ES-I3 (cell line): ENCODE measurements around the gene TMEM139.
"Not testable (repeated sequence)": the region's sequence is repeated elsewhere in the genome, so short reads cannot be mapped to it uniquely, and the experiment has no call there.

Source experiments
- H3K36me3 ChIP-seq: 2 replicates; pipeline ENCODE4 v1.6.1; 2013; ENCODE audit warnings: mild to moderate bottlenecking, low read length, control low read depth, moderate library complexity; ENCODE audit not compliant: insufficient read depth
- H3K4me1 ChIP-seq: 2 replicates; pipeline ENCODE4 v1.6.1; 2013; ENCODE audit warnings: mild to moderate bottlenecking, control low read depth, low read length; ENCODE audit not compliant: insufficient read depth
- H3K9ac ChIP-seq: 2 replicates; pipeline ENCODE4 v1.6.1; 2013; ENCODE audit warnings: low read depth, mild to moderate bottlenecking, low read length, moderate library complexity
- H3K9me3 ChIP-seq: 2 replicates; pipeline ENCODE4 v1.6.1; 2013; ENCODE audit warnings: mild to moderate bottlenecking, low read length, moderate library complexity; ENCODE audit not compliant: control insufficient read depth, insufficient read depth

TMEM139 gene

GRCh38 chr7:143288836-143289235 is 4.1 kb downstream of the TMEM139 start:
- Histone ChIP-seq H3K36me3 (peaks cover 18% of the 10 kb centered on the region), H3K9me3 (no peaks in the 10 kb centered on the region), H3K4me1 (peaks cover 18% of the 10 kb centered on the region), H3K9ac (peak overlapping the region; percentile 95)

- Histone ChIP-seq H3K4me1 (peaks cover 12% of the 10 kb centered on the region; the same call in 1 of the 2 replicates), H3K9ac (peak overlapping the region; percentile 95), H3K36me3 (peaks cover 24% of the 10 kb centered on the region), H3K9me3 (no peaks in the 10 kb centered on the region)
Measured at GRCh38 chr7:143289421-143289820, 4.7 kb downstream of the TMEM139 start.

GRCh38 chr7:143289888-143290287 is 5.1 kb downstream of the TMEM139 start:
- peak overlapping the region; percentile 95; the same call in 1 of the 2 replicates for H3K9ac ChIP-seq

GRCh38 chr7:143290293-143290692 is 5.5 kb downstream of the TMEM139 start:
- peaks cover 12% of the 10 kb centered on the region; the same call in 1 of the 2 replicates for H3K4me1 ChIP-seq
- no peak overlapping the region for H3K9ac ChIP-seq
- H3K36me3 ChIP-seq: peaks cover 31% of the 10 kb centered on the region
- H3K9me3 ChIP-seq: no peaks in the 10 kb centered on the region

More at GRCh38 chr7:143289888-143290287, 5.1 kb downstream of the TMEM139 start:
- Histone ChIP-seq H3K4me1 (peaks cover 12% of the 10 kb centered on the region; the same call in 1 of the 2 replicates), H3K36me3 (peaks cover 29% of the 10 kb centered on the region)
- not testable (repeated sequence) for H3K9me3 ChIP-seq

- peaks cover 44% of the 10 kb centered on the region for H3K36me3 ChIP-seq
- H3K4me1 ChIP-seq: 0 out of 2 replicates have a peak, but pooled peaks cover 6% of the 10 kb centered on the region
- no peak overlapping the region for H3K9ac ChIP-seq
- H3K9me3 ChIP-seq: no peaks in the 10 kb centered on the region
Measured at GRCh38 chr7:143292876-143293275, 8.1 kb downstream of the TMEM139 start.

GRCh38 chr7:143295870-143296269 is 11.1 kb downstream of the TMEM139 start:
- H3K9me3 ChIP-seq: no peaks in the 10 kb centered on the region
- peaks cover 59% of the 10 kb centered on the region for H3K36me3 ChIP-seq
- H3K4me1 ChIP-seq: no peaks in the 10 kb centered on the region
- no peak overlapping the region for H3K9ac ChIP-seq

- no peaks in the 10 kb centered on the region for H3K9me3 ChIP-seq
- no peak overlapping the region for H3K9ac ChIP-seq
- no peaks in the 10 kb centered on the region for H3K4me1 ChIP-seq
- peaks cover 65% of the 10 kb centered on the region for H3K36me3 ChIP-seq
Measured at GRCh38 chr7:143296686-143297085, 11.9 kb downstream of the TMEM139 start.

- no peaks in the 10 kb centered on the region for H3K9me3 ChIP-seq
- H3K4me1 ChIP-seq: no peaks in the 10 kb centered on the region
- peaks cover 55% of the 10 kb centered on the region for H3K36me3 ChIP-seq
- H3K9ac ChIP-seq: no peak overlapping the region
Measured at GRCh38 chr7:143299346-143299745, 14.6 kb downstream of the TMEM139 start.

GRCh38 chr7:143299840-143300239 is 15.1 kb downstream of the TMEM139 start:
- Histone ChIP-seq H3K36me3 (peaks cover 54% of the 10 kb centered on the region), H3K4me1 (no peaks in the 10 kb centered on the region), H3K9ac (no peak overlapping the region), H3K9me3 (no peaks in the 10 kb centered on the region)

GRCh38 chr7:143300959-143301935 is 16.5 kb downstream of the TMEM139 start:
- no peak overlapping the region for H3K9ac ChIP-seq
- peaks cover 45% of the 10 kb centered on the region for H3K36me3 ChIP-seq
- no peaks in the 10 kb centered on the region for H3K9me3 ChIP-seq
- H3K4me1 ChIP-seq: no peaks in the 10 kb centered on the region

- H3K9ac ChIP-seq: no peak overlapping the region
- H3K36me3 ChIP-seq: peaks cover 41% of the 10 kb centered on the region
- no peaks in the 10 kb centered on the region for H3K4me1 ChIP-seq
- H3K9me3 ChIP-seq: no peaks in the 10 kb centered on the region; the same call in 1 of the 2 replicates
Measured at GRCh38 chr7:143303733-143304132, 19.0 kb downstream of the TMEM139 start.

- H3K4me1 ChIP-seq: no peaks in the 10 kb centered on the region
- H3K9me3 ChIP-seq: no peaks in the 10 kb centered on the region; the same call in 1 of the 2 replicates
- H3K36me3 ChIP-seq: peaks cover 41% of the 10 kb centered on the region
- H3K9ac ChIP-seq: no peak overlapping the region
Measured at GRCh38 chr7:143304938-143305337, 20.2 kb downstream of the TMEM139 start.

- Histone ChIP-seq H3K9me3 (no peaks in the 10 kb centered on the region; the same call in 1 of the 2 replicates), H3K4me1 (no peaks in the 10 kb centered on the region), H3K36me3 (peaks cover 36% of the 10 kb centered on the region), H3K9ac (no peak overlapping the region)
Measured at GRCh38 chr7:143305423-143306070, 20.8 kb downstream of the TMEM139 start.

- Histone ChIP-seq H3K9ac (no peak overlapping the region), H3K4me1 (no peaks in the 10 kb centered on the region), H3K36me3 (peaks cover 17% of the 10 kb centered on the region), H3K9me3 (no peaks in the 10 kb centered on the region; the same call in 1 of the 2 replicates)
Measured at GRCh38 chr7:143308632-143309031, 23.9 kb downstream of the TMEM139 start.
